Type B pancreatic cell (in vitro differentiated cells): ENCODE results near the gene NKAP. TPM values are rescaled to one million over a fixed set of nuclear protein-coding genes. Genes with fewer than 3 reads are reported as not detected.
"Not testable (repeated sequence)": the region's sequence is repeated elsewhere in the genome, so short reads cannot be mapped to it uniquely, and the experiment has no call there.

Source experiments
- DNase-seq: peaks from one replicate; pipeline ENCODE4 v3.0.0; 2021; ENCODE audit warnings: mixed read lengths; ENCODE audit not compliant: unreplicated experiment; ENCODE audit errors: extremely low spot score
- H3K27ac Mint-ChIP-seq: 2 replicates; pipeline ENCODE4 v1.8.0; 2021; ENCODE audit warnings: mild to moderate bottlenecking, mixed read lengths
- H3K27me3 Mint-ChIP-seq: 2 replicates; pipeline ENCODE4 v1.8.0; 2021; ENCODE audit warnings: mixed read lengths
- H3K36me3 Mint-ChIP-seq: 2 replicates; pipeline ENCODE4 v1.8.0; 2021; ENCODE audit warnings: mixed read lengths
- H3K4me1 Mint-ChIP-seq: one replicate; pipeline ENCODE4 v1.8.0; 2021; ENCODE audit warnings: mixed read lengths; ENCODE audit not compliant: unreplicated experiment
- H3K4me3 Mint-ChIP-seq: 2 replicates; pipeline ENCODE4 v1.8.0; 2021; ENCODE audit warnings: mild to moderate bottlenecking, mixed read lengths
- H3K9me3 Mint-ChIP-seq: 2 replicates; pipeline ENCODE4 v1.8.0; 2021; ENCODE audit warnings: mixed read lengths
- total RNA-seq: library from RNA; stranded (reverse); gene quantifications from 2 replicates; pipeline ENCODE4 v1.2.1, GENCODE V29; 2021; ENCODE audit warnings: low replicate concordance
- TF ChIP-seq, protein P1 (sequence below): fragments of 200-600 bp; sonication (generic); conservative IDR thresholded peaks from 2 replicates; pipeline ENCODE4 v1.5.0; 2021; ENCODE audit warnings: antibody characterized with exemption, mild to moderate bottlenecking

NKAP gene
- total RNA-seq, 1 donor from 2014 or later = 9.1 TPM

DNA sequence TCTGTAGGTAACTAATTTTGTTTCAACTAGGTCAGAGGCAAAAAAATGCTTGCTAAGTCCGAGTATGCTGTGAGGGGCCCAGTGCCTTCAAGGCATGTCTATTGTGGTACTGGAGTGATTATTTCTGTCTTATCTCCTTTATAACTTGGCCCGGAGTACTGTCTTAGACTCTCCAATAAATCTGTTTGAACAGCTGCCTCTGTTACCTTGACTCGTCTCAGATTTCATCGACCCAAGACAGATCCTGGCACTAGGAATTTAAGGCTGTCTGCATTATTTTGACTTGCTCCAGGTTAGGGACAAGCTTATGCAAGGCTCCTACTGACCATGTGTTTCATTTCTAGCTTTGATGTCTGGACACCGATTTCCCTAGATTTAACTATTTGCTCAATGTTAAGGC, 41.1 kb upstream of the NKAP start:
- TF ChIP-seq, protein P1, sequence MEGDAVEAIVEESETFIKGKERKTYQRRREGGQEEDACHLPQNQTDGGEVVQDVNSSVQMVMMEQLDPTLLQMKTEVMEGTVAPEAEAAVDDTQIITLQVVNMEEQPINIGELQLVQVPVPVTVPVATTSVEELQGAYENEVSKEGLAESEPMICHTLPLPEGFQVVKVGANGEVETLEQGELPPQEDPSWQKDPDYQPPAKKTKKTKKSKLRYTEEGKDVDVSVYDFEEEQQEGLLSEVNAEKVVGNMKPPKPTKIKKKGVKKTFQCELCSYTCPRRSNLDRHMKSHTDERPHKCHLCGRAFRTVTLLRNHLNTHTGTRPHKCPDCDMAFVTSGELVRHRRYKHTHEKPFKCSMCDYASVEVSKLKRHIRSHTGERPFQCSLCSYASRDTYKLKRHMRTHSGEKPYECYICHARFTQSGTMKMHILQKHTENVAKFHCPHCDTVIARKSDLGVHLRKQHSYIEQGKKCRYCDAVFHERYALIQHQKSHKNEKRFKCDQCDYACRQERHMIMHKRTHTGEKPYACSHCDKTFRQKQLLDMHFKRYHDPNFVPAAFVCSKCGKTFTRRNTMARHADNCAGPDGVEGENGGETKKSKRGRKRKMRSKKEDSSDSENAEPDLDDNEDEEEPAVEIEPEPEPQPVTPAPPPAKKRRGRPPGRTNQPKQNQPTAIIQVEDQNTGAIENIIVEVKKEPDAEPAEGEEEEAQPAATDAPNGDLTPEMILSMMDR = no peak
- Mint-ChIP-seq H3K36me3 (no peaks in the 10 kb centered on the region), H3K27ac (no peak overlapping the region), H3K4me1 (no peaks in the 10 kb centered on the region), H3K9me3 (no peaks in the 10 kb centered on the region), H3K27me3 (peaks cover 29% of the 10 kb centered on the region), H3K4me3 (no peak overlapping the region)
- no peak for DNase-seq

DNA sequence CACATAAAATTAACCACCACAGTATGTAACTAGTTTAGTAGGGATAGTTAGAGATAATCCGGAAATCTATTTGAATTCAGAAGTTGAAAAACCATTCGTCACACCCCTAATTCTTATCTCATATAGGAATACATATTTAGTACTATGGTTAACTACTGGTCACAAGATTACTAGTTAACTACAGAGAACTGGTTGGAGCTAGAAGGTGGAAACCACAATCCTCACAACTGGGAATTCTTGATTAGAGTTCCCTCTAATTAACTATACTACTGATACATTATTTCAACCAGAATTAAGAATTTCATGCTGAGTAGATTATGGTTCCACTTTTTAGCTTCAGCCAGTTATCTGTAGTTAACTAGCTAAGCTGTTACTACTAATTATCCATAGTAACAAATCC, 39.9 kb upstream of the NKAP start:
- H3K27me3 Mint-ChIP-seq = peaks cover 19% of the 10 kb centered on the region
- no peak overlapping the region for H3K27ac Mint-ChIP-seq
- no peak for DNase-seq
- no peaks in the 10 kb centered on the region for H3K4me1 Mint-ChIP-seq
- no peak overlapping the region for H3K4me3 Mint-ChIP-seq
- no peaks in the 10 kb centered on the region for H3K9me3 Mint-ChIP-seq
- H3K36me3 Mint-ChIP-seq = no peaks in the 10 kb centered on the region
- TF ChIP-seq, protein P1 = no peak

DNA sequence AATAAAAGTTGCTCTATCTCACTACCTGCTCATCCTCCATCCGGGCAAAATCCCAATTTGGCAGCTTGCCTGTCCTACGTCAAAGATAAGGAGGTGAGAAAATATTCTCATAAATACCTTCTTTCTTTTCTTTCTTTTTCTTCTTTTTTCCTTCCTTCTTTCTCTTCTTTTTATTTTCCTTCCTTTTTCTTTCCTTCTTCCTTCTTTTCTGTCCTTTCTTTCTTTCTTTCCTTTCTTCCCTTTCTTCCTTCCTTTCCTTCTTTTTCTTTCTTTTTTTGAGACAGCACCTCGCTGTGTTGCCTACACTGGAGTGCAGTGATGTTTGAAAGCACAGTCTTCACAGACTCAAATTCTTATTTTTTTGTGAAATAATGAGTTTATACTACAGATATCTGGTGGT, 38.6 kb upstream of the NKAP start:
- Mint-ChIP-seq H3K4me3 (no peak overlapping the region), H3K36me3 (no peaks in the 10 kb centered on the region), H3K27me3 (peaks cover 8% of the 10 kb centered on the region), H3K9me3 (no peaks in the 10 kb centered on the region), H3K27ac (no peak overlapping the region), H3K4me1 (no peaks in the 10 kb centered on the region)
- DNase-seq = no peak
- TF ChIP-seq, protein P1 = no peak

DNA sequence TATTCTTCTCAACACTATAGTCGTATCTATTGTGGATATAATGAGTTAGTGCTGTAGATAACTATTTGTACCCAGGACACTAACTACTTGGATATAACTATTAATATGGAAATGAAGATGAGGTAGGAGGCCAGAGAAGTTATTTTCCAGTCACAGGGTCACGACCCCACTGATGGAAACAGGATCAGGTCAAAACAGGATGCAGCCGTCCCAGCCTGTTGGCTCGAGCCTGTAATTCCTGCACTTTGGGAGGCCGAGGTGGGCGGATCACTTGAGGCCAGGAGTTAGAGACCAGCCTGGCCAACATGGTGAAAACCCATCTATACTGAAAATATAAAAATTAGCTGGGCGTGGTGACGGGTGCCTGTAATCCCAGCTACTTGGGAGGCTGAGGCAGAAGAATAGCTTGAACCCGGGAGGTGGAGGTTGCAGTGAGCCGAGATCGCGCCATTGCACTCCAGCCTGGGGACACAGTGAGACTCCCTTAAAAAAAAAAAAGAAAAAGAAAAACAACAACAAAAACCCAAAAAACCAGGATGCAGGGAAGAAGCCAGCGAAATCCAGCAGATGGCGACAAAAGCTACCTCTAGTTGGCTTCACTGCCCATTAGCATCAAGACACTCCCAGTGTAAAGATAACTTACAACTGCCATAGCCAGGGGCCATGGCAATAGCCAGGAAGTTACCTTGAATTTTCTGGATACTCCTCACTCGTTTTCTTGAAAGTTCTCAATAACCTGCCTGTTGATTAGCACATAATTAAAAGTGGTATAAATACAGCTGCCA, 37.9 kb upstream of the NKAP start:
- Mint-ChIP-seq H3K36me3 (no peaks in the 10 kb centered on the region), H3K27me3 (peaks cover 7% of the 10 kb centered on the region), H3K4me3 (no peak overlapping the region), H3K9me3 (no peaks in the 10 kb centered on the region), H3K27ac (no peak overlapping the region), H3K4me1 (no peaks in the 10 kb centered on the region)
- no peak for DNase-seq
- TF ChIP-seq, protein P1 = peak; percentile 75

DNA sequence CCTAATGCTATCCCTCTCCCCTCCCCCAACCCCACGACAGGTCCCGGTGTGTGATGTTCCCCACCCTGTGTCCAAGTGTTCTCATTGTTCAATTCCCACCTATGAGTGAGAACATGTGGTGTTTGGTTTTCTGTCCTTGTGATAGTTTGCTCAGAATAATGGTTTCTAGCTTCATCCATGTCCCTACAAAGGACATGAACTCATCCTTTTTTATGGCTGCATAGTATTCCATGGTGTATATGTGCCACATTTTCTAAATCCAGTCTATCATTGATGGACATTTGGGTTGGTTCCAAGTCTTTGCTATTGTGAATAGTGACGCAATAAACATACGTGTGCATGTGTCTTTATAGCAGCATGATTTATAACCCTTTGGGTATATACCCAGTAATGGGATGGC, 33.6 kb upstream of the NKAP start:
- not testable (repeated sequence) for H3K4me1 Mint-ChIP-seq, H3K27me3 Mint-ChIP-seq, H3K36me3 Mint-ChIP-seq, H3K9me3 Mint-ChIP-seq, H3K27ac Mint-ChIP-seq, DNase-seq, H3K4me3 Mint-ChIP-seq

DNA sequence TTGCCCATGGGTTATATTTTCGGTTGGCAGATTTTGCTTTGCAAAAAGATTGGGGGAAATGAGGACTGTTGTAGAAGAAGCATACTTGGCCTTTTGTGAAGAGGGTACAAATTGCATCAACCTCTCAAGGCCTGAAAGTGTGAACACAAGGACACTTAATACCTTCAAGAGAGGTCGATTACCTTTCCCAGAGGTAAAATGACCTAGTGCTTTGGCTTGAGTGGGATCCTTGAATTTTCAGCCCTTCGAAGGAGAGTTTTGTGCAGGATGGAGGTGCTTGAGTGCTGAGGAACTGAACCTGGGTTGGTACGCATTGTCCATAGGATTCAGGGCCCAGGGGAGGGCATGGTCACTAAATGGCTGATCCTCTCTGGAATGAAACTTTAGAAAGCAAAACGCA, 27.6 kb upstream of the NKAP start:
- H3K27ac Mint-ChIP-seq = no peak overlapping the region
- no peaks in the 10 kb centered on the region for H3K36me3 Mint-ChIP-seq
- no peak overlapping the region for H3K4me3 Mint-ChIP-seq
- no peaks in the 10 kb centered on the region for H3K4me1 Mint-ChIP-seq
- TF ChIP-seq, protein P1 = no peak
- DNase-seq = no peak
- no peaks in the 10 kb centered on the region for H3K27me3 Mint-ChIP-seq
- no peaks in the 10 kb centered on the region for H3K9me3 Mint-ChIP-seq
